Stimulated activated CD8-positive, alpha-beta memory T cell treated with anti-CD3 and anti-CD28 coated beads, Interleukin-4, amount 100 ng/mL, for 48 hours (primary cell): ENCODE measurements around the gene RGS3.

Source experiments
- DNase-seq: peaks from one replicate; pipeline ENCODE4 v3.0.0-alpha.2; 2020

Gene RGS3

GRCh38 chr9:113514061-113514460 lies 50.5 kb downstream of the RGS3 start:
- DNase-seq = no peak

- DNase-seq = no peak
These were observed 51.2 kb downstream of the RGS3 start for GRCh38 chr9:113514748-113515147.

GRCh38 chr9:113515862-113516261 lies 52.3 kb downstream of the RGS3 start:
- DNase-seq = no peak

- DNase-seq = peak; percentile 85
These were observed 53.5 kb downstream of the RGS3 start for GRCh38 chr9:113516840-113517577.

- DNase-seq = no peak
These were observed 56.0 kb downstream of the RGS3 start for GRCh38 chr9:113519426-113520108.

- peak; percentile 64 for DNase-seq
These were observed 56.6 kb downstream of the RGS3 start for GRCh38 chr9:113520109-113520642.

- no peak for DNase-seq
These were observed 58.2 kb downstream of the RGS3 start for GRCh38 chr9:113521693-113522255.

- no peak for DNase-seq
These were observed 58.9 kb downstream of the RGS3 start for GRCh38 chr9:113522419-113522818.

- no peak for DNase-seq
These were observed 59.3 kb downstream of the RGS3 start for GRCh38 chr9:113522858-113523257.

GRCh38 chr9:113523421-113524141 lies 60.1 kb downstream of the RGS3 start:
- DNase-seq = peak; percentile 89

- DNase-seq = no peak
These were observed 60.9 kb downstream of the RGS3 start for GRCh38 chr9:113524468-113524867.

- DNase-seq = no peak
These were observed 61.7 kb downstream of the RGS3 start for GRCh38 chr9:113525205-113525604.

GRCh38 chr9:113525831-113526230 lies 62.3 kb downstream of the RGS3 start:
- no peak for DNase-seq

- no peak for DNase-seq
These were observed 62.8 kb downstream of the RGS3 start for GRCh38 chr9:113526231-113526746.

GRCh38 chr9:113526841-113527240 lies 63.3 kb downstream of the RGS3 start:
- no peak for DNase-seq

- DNase-seq = no peak
These were observed 64.6 kb downstream of the RGS3 start for GRCh38 chr9:113528088-113528487.

GRCh38 chr9:113528811-113529210 lies 65.3 kb downstream of the RGS3 start:
- no peak for DNase-seq

GRCh38 chr9:113529336-113530009 lies 65.9 kb downstream of the RGS3 start:
- DNase-seq = no peak

- DNase-seq = no peak
These were observed 66.6 kb downstream of the RGS3 start for GRCh38 chr9:113530022-113530635.

GRCh38 chr9:113530942-113531341 lies 67.4 kb downstream of the RGS3 start:
- DNase-seq = no peak

GRCh38 chr9:113531919-113532808 lies 68.6 kb downstream of the RGS3 start:
- DNase-seq = no peak
